Measurements from ENCODE around the gene TCP11L1. TPM values are rescaled to one million over a fixed set of nuclear protein-coding genes. Genes with fewer than 3 reads are reported as not detected.
"Not testable (repeated sequence)": the region's sequence is repeated elsewhere in the genome, so short reads cannot be mapped to it uniquely, and the experiment has no call there.

The TCP11L1 gene
- total RNA-seq, 1 donor from 2014 or later: 15.7 TPM

DNA sequence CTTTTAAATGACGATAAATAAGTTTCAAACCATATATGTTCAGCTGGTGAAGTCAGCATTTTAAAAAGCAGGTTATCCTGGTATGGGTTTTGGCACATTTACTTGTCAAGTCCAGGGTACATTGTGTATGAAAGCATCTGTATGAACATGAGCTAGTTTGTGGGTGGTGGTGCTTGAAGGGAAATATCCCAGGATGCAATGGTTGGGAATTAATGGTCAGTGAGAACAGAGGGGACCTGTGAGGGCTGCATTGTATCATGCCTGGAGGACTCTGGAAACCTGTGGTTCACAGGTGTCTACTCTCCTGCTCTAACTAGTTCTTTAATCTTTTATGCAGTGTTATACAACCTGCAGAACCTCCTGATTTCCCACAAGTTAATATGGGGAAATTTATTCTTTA, 17.9 kb upstream of the TCP11L1 start:
- TF ChIP-seq, protein P1, sequence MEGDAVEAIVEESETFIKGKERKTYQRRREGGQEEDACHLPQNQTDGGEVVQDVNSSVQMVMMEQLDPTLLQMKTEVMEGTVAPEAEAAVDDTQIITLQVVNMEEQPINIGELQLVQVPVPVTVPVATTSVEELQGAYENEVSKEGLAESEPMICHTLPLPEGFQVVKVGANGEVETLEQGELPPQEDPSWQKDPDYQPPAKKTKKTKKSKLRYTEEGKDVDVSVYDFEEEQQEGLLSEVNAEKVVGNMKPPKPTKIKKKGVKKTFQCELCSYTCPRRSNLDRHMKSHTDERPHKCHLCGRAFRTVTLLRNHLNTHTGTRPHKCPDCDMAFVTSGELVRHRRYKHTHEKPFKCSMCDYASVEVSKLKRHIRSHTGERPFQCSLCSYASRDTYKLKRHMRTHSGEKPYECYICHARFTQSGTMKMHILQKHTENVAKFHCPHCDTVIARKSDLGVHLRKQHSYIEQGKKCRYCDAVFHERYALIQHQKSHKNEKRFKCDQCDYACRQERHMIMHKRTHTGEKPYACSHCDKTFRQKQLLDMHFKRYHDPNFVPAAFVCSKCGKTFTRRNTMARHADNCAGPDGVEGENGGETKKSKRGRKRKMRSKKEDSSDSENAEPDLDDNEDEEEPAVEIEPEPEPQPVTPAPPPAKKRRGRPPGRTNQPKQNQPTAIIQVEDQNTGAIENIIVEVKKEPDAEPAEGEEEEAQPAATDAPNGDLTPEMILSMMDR (IDR thresholded peaks at IDR 0.05): no peak
- Histone ChIP-seq H3K9me3 (no peaks in the 10 kb centered on the region), H3K4me3 (no peak overlapping the region), H3K27ac (no peak overlapping the region), H3K4me1 (no peaks in the 10 kb centered on the region), H3K36me3 (no peaks in the 10 kb centered on the region), H3K27me3 (peaks cover 18% of the 10 kb centered on the region)
- intact Hi-C loops (cut with DNase I): no loop called here
- DNase-seq (no peak), ATAC-seq (no peak)

GRCh38 chr11:33021937-33022336, 17.4 kb upstream of the TCP11L1 start:
- H3K27ac ChIP-seq: no peak overlapping the region
- peaks cover 18% of the 10 kb centered on the region for H3K27me3 ChIP-seq
- ATAC-seq: no peak
- no peak overlapping the region for H3K4me3 ChIP-seq
- no peak for DNase-seq
- no peaks in the 10 kb centered on the region for H3K36me3 ChIP-seq
- H3K9me3 ChIP-seq: no peaks in the 10 kb centered on the region
- TF ChIP-seq, protein P1 (IDR thresholded peaks at IDR 0.05): no peak
- no peaks in the 10 kb centered on the region for H3K4me1 ChIP-seq
- intact Hi-C loops (cut with DNase I): no loop called here

DNA sequence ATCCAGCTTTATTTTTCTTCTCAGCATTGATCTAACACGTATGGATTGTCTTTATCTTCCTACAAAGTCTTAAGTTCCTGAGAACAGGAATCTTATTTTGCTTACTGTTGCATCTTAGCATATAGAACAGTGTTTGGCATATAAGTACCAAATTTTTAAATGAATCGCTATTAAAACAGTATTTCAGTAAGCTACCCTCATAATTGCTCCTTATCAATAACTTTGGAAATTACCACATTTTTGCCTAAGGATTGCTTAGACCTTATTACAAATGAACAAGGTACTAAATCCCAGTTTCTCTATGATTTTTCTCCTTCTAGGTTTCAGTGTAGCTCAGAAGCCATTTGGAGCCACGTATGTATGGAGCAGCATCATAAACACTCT, 14.0 kb upstream of the TCP11L1 start:
- ATAC-seq (no peak), DNase-seq (no peak)
- Histone ChIP-seq H3K4me1 (no peaks in the 10 kb centered on the region), H3K9me3 (no peaks in the 10 kb centered on the region), H3K4me3 (no peak overlapping the region), H3K36me3 (no peaks in the 10 kb centered on the region), H3K27ac (no peak overlapping the region), H3K27me3 (peaks cover 3% of the 10 kb centered on the region)
- TF ChIP-seq, protein P1 (IDR thresholded peaks at IDR 0.05): no peak
- intact Hi-C loops (cut with DNase I): no loop called here

- Histone ChIP-seq H3K4me3 (no peak overlapping the region), H3K36me3 (no peaks in the 10 kb centered on the region), H3K4me1 (no peaks in the 10 kb centered on the region), H3K27me3 (no peaks in the 10 kb centered on the region), H3K27ac (no peak overlapping the region), H3K9me3 (no peaks in the 10 kb centered on the region)
- TF ChIP-seq, protein P1 (IDR thresholded peaks at IDR 0.05): no peak
- DNase-seq: no peak
- intact Hi-C loops (cut with DNase I): no loop called here
- ATAC-seq: no peak
Measured at GRCh38 chr11:33027233-33027632, 12.1 kb upstream of the TCP11L1 start.

GRCh38 chr11:33027846-33028536, 11.4 kb upstream of the TCP11L1 start:
- TF ChIP-seq, protein P1 (IDR thresholded peaks at IDR 0.05): no peak
- Histone ChIP-seq H3K4me3 (no peak overlapping the region), H3K36me3 (no peaks in the 10 kb centered on the region), H3K9me3 (no peaks in the 10 kb centered on the region), H3K4me1 (no peaks in the 10 kb centered on the region), H3K27me3 (no peaks in the 10 kb centered on the region), H3K27ac (no peak overlapping the region)
- DNase-seq (no peak), ATAC-seq (no peak)
- intact Hi-C loops (cut with DNase I): no loop called here

DNA sequence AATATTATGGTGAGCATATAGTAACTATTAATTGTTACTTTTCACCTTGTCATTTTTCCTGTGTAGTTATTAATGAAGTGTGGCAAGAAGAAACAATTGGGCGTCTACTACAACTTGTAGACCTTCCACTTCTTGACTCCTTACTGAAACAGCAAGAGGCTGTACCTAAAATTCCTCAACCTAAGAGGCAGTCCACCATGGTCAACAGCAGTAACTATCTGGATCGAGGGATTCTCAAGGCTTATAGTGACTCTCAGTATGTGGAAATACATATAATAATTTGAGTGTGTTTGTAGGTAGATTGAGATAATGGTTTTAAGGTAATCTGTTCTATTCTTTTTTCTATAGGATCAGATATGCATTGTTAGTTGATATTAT, 10.8 kb upstream of the TCP11L1 start:
- TF ChIP-seq, protein P1 (IDR thresholded peaks at IDR 0.05): no peak
- intact Hi-C loops (cut with DNase I): no loop called here
- H3K27me3 ChIP-seq: no peaks in the 10 kb centered on the region
- H3K36me3 ChIP-seq: no peaks in the 10 kb centered on the region
- no peak overlapping the region for H3K4me3 ChIP-seq
- H3K27ac ChIP-seq: no peak overlapping the region
- ATAC-seq: no peak
- H3K9me3 ChIP-seq: no peaks in the 10 kb centered on the region
- no peaks in the 10 kb centered on the region for H3K4me1 ChIP-seq
- DNase-seq: no peak

DNA sequence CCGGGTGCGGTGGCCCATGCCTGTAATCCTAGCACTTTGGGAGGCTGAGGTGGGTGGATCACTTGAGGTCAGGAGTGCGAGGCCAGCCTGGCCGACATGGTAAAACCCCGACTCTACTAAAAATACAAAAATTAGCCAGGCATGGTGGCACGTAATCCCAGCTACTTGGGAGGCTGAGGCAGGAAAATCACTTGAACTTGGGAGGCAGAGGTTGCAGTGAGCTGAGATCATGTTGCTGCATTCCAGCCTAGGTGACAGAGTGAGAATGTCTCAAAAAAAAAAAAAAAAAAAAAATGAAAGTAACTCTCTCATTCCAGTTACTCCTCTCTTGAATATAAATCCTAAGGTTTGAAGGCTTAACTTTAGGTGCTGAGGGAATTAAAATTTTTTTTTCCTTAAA, 10.2 kb upstream of the TCP11L1 start:
- intact Hi-C loops (cut with DNase I); ATAC-seq: not testable (repeated sequence)

More for the DNA sequence above, 10.2 kb upstream of the TCP11L1 start:
- not testable (repeated sequence) for DNase-seq, H3K4me3 ChIP-seq, H3K9me3 ChIP-seq, H3K27ac ChIP-seq, H3K27me3 ChIP-seq, H3K4me1 ChIP-seq, H3K36me3 ChIP-seq

All from upper lobe of right lung (tissue), 1 donor.